NCI-H1436 treated with DMSO at 0.1 percent for 48 hours (cell line): ENCODE measurements around the gene TSHB.

Source experiments
- DNase-seq: peaks from one replicate; lab custom pipeline; 2025; lab: John Stamatoyannopoulos, UW

Gene TSHB

DNA sequence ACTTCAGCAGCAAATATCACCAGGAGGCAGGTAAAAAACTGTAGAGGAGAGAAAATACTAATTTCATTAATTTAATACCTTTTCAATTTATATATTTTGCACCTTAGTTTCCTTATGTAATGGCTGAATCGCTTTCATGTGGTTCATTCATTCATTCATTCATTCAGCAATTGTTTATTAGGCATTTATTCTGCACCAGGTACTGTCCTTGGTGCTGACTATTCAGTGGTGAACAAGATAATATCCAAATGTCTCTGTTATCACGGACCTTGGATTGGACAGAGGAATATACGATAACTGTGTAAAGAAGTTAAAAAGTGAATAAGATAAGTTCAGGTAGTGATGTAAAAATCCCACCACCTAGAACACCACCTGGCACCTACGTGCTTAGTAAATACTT, 30.9 kb downstream of the TSHB start:
- DNase-seq, result no peak

DNA sequence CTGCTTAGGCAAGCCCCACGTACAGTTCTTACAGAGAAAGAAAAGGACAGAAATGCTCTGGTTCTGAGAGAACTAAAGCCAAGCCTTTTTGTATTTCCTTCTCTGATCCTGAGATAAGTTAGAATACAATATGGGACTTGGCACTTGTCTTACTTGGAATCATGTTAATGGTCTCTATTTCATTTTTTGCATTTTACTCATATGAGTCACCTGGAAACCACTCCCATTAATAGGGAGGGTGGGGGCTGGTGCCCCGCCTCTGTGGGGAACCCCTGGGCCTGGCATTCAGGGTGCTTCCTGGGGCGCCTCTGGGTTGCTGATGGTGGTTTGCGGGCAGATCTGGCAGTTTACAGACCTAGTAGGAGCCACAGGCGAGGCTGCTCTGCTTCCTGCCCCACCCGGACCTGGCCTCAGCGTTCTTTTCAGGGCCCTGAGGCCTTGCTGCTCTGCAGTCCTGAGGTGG, 32.9 kb downstream of the TSHB start:
- no peak for DNase-seq

DNA sequence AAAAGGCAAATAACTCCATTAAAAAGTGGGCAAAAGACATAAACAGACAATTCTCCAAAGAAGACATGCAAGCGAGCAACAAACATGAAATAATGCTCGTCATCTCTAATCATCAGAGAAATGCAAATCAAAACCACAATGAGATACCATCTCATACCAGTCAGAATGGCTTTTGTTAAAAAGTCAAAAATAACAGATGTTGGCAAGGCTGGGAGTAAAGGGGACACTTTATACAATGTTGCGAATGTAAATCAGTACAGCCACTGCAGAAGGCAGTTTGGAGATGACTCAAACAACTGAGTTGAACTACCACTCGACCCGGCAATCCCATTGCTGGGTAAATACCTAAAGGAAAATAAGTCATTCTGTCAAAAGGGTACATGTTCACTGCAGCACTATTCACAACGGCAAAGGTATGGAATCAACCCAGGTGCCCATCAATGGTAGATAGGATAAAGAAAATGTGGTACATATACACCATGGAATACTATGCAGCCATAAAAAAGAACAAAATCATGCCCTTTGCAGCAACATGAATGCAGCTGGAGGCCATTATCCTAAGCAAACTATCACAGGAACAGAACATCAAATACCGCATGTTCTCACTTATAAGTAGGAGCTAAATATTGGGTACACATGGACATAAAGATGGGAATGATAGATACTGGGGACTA, 33.7 kb downstream of the TSHB start:
- no peak for DNase-seq

DNA sequence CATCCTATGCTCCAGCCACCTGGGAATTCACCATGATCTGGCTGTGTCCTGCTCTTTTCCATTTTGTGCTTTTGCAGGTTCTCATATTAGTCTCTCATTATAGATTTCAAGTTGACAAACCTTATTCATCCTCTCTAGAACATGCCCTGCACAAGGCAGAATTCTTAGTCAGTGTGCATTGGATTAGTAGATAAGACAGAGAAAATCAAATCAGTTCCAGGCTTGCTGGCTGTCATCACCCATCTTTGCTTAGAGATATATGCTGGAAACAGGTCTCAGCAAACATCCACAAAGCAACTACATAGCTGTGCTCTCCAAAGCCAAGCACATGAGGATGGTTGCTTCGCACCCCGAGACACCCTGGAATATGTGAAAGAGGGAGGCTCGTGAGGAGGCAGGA, 34.8 kb downstream of the TSHB start:
- DNase-seq, result no peak

DNA sequence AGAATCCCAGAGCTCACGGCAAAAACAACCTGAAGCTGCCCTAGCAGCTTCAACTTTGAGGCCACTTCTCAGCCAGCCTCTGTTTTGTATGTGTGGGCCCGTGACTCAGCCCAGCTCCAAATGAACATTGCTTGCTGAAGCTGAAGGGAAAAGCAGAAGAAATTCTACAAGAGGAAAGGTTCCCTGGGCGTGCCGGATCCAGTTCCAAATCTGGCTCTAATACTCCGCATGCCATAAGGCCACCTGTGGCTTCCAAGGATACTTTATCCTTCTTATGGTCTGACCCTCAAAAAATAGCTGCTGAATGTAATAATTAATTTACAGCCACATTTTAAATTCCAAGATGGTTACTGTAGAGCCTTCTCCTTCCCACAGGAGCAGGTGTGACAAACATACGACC, 35.4 kb downstream of the TSHB start:
- no peak for DNase-seq

DNA sequence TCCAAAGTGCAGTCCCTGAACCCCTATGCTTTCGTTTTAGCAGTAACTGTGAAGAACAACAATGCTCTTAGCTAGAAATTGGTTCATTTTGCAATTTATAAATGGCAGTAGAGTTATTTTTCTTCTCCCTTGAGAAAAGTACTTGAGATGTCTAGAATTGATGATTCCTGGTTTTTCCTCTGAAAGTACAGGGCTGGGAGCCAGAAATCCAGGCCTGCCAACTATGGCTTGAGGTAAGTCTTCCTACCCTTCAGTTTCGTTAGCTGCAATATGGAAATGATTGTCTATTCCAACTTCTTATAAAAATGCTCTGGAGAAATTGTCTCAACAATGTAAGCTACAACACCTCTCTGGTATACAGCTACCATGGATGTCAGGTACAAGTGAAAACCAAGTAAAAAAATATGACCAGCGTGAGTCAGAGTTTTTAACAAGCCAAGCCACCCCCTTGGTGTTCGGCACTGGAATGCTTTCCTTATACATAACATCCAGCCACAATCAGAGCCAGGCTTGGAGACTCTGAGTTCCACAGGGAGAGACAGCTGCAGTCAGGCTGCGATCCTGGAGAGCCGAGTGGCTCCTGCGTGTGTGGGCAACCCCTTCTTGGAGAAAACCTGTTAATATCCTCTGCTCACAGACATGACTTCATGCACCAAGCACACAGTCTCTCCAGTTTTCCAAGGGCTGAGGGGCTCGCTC, 37.7 kb downstream of the TSHB start:
- no peak for DNase-seq

DNA sequence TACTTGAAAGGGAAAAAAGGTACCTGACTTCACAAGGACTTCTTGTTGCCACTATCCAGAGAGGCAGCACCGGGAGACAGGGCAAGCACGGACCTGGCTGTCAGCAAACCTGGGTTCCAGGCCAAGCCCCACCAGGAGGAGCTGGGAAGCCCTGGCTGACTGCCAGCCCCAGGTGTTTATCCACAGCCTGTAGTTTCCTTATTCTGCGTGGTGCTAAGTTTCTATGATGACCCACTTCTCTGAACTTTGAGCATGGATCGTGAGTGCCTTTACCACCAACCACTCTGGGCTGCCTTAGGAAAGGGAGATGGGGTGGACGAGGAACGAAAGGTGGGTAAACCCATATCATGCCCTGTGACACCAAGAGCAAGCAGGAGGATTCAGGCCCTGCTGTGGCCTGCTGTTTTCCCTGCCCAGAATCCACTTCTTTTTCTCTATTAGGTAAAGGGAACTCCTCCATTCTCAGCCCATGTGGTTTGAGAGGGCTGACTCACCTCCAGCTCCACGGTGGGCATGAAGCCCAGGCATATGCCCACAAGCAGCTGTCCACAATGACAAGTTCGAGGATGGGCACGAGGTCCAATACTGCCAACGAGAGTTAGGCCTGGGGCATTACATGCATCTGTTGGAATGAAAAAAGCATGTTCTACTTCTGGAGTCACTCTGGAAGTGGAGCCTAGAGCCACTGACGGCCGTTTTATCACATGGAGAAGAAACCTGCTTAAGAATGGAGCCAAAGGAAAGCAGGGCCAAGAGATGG, 39.4 kb downstream of the TSHB start:
- no peak for DNase-seq

DNA sequence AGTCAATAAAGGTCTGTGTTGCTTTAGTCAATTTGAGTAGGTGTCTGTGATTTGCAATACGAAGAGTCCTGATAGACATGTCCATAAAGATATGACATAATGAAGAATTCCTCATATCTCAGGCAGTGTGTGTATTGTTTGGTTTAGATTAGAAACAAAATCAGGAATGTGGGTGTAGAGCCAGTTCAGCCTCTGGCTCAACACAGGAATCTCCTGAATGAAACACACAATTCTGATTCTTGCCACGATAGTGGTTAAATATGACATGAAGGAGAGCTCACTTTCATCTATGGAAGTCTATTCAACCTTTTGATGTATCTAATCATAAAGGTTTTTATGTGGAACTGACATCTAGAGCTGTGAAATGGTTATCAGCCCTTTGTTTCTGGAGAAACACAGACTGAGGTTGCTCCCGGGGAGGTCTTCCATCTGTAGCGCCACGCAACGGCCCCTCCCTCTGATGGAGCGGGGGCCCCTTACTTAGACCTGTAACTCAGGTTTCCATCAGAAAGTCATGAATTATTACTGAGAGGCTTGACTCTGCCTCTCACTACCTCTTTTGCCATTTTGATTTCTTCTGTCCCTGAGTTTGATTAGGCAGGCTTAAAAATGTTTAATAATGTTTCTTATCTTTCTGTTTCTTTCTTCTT, 40.2 kb downstream of the TSHB start:
- DNase-seq, result no peak

DNA sequence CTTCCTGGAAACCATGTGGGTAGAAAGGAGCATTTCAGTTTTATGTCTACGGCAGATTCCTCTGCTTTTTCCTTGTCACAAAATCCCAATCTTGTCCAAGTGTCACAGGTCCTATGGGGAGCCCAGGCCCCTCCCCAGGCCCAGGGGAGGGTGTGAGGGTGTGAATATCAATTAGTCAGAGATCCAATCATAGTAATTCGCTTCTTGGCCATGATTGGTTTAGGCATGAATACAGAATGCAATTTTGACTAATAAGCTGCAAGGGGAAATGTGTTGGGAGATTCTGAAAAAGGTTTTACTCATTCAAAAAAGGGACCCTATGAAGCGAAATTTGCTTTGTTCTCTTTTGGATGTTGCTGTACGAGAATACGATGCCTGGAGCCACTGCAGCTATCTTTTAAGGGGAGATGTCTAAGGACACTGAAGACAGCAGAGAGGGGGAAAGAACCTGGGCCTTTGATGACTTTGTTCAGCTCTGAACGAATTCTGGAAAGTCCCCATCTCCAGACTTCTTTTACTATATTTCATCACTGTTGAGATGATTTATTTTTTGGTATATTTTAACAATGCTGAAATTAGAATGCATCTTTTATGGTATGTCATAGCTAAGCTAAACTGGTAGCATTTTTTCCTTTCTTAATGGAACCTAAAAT, 41.5 kb downstream of the TSHB start:
- DNase-seq, result no peak

DNA sequence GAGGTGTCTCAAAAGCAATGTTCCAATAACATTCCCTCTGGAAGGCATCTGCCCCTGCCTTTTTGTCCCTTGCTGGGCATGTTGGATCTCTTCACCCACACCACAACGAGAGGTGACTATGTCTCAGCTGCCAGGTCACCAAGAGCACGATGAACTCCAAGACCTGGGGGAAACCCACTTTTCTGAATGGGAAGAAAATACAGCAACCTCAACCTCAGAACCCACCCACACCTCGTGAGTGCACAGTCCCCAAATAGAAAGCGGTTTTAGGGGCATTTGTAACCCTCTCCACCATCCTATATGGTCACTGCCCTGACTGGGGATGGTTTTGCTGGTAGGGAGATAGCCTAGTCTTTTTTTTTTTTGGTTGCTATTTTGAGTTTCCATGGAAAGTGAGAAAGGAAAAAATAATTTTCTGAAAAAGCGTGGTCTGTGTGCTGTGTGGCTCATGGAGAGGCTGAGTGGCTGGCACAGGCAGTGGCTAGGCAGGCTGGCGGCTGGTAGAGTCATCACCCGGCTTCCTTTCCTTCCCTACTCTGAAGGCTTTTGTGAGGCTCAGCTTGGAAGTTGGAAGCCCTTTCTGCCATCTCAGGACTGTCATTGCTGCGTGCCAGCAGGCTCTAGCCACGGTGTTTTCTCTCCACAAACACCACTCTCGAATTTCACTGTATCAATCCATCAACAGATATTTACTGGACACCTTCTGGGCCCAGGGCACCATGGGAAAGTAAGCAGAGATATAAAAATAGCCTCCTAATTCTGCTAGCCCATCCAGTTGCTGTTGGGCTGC, 43.9 kb downstream of the TSHB start:
- DNase-seq, result no peak

DNA sequence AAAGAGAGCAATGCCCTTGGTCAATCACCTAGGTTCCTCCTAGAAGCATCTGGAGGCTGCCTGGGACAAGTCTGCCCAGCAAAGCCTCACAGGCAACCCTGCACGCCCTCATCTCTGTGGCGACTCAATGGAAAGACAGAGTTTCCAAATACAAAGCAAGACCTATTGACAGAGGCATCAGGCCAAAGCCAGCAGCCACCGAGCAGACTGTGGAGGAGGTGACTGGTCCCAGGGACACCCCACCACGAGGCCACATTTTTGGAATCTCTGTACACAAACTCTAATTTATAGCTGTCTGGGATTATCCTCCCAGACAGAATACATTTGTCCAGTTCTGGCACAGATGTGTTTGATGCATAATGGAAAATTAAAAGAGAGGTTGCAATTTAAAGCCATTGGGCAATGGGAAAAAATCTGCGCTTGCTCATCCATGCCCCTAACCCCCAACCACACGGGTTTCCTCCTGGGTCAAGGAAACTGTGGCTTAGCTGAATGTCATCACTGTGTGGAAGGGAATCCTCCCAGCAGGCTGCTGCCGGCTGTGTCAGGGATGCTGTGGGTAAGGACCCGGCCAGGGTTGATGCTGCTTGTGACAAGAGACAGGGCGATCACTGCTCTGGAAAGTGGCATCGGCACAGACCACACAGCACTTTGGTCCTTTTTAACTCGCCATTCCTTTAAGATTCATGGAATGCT, 45.4 kb downstream of the TSHB start:
- DNase-seq, result no peak

DNA sequence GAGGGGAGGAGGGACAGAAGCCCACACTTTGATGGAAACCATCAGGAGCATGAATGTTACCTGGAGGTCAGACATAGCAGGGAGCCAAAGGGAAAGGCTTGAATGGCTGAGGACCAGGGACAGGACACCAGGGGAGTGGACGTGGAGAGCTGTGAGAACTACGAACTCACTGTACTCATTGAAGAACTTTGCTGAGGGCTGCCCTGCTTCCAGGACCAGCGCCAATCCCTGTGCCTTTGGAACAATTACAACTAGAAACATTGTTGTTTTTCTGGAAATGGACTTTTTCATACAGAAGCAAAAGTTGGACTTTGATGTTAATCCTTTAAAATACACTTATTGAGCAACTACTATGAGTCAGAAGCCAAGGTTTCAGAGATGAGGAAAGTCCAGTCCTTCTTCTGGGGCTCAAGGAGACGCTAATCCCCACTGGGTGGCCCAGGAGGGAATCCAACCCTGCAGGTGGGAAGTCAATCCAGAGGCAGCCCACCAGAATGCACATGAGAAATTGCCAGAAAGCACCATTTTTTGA, 46.8 kb downstream of the TSHB start:
- no peak for DNase-seq

DNA sequence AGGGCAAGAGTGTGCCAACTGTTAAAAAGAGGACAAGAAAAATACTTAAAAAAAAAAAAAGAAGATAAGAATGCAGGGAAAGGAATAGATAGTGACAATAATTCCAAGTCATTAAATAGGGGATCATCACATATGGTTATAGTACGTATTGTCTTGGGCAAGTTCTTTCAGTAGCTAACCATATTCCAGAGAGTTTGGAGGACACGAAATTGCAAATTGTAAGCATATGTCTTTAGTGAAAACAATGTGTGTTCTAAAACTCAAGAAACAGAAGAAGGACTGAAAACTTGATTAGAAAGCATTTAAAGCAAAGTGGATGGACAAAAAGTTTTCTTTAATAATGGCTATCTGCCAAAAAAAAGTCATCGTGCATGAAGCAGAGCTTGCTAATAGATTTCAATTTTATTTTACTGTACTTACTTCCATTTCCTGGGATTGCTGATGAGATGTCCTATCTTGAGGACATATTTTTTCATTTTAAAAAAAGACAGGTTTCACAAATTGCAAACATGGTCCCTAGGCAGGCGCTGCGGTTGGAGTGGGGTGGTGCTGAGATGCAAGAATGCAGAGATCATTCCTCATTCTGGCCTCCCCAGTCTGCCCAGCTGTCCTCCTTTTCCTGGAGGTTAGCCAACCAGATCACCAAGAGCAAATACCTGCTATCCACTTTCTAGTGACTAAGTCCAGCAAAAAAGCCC, 47.8 kb downstream of the TSHB start:
- DNase-seq, result no peak

DNA sequence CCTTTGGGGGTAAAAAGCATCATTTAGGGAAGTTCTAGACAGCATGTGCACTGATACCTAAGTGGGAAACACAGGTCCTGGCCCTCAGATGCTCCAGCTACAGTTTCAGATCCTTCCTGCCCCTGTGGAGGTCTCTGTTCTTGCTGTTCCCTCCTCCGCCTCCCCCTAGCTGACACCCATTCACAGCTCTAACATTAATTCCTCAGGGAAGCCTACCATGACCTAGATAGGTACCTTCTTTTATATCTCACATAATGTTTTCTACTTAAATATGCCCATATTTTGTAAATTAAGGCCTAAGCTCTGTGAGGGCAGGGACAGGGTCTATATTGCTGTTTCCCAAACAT, 48.3 kb downstream of the TSHB start:
- no peak for DNase-seq

DNA sequence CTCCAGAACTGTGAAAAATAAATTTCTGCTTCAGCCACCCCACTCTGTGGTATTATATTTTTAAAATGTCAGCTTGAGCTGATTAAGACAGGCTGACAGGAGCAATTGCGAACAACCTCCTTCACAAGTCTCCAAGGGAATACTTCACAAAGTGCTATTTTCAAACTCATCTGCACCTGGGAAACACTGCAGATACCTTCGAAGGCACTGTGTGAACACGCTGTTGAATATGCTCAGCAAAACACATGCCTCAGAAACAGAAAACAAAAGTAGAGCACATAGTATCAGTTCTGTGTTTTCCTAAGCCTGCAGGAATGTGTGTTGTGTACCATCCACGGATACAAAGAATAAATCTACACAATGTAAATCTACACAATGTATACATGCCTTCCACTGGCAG, 49.1 kb downstream of the TSHB start:
- no peak for DNase-seq

DNA sequence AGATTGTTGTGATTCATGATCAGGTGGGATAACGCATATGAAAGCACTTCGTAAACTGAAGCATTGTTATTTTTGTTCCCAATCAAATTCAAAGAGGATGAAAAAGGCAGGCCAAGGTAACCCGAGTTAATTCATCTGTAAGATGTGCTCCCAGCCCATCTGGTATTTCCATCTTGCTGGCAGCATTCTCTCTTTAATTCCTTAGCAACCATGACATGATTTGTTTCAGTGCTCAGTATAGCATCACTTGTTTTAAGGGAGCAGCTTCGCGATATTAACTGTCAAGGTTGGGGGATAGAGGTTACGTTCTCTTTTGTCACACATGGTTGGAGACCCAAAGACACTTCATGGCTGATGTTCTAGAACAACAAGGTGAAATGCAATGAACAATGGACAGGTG, 53.3 kb downstream of the TSHB start:
- no peak for DNase-seq
